IPS DF 6.9 (cell line): ENCODE results near the gene LACRT.
A peak's percentile ranks its signal among the peaks of the same experiment; 100 is the strongest.
"Not testable (repeated sequence)": the region's sequence is repeated elsewhere in the genome, so short reads cannot be mapped to it uniquely, and the experiment has no call there.

Experiments used
- DNase-seq: peaks from one replicate; pipeline ENCODE4 v3.0.0-alpha.2; 2013; ENCODE audit warnings: low read depth, low spot score
- H3K27ac ChIP-seq: one replicate; pipeline ENCODE4 v1.5.1; 2013; ENCODE audit warnings: low read length, control low read depth
- H3K27me3 ChIP-seq: 2 replicates; pipeline ENCODE4 v1.6.1; 2013; ENCODE audit warnings: mild to moderate bottlenecking, low read length; ENCODE audit not compliant: control insufficient read depth, insufficient read depth
- H3K36me3 ChIP-seq: 2 replicates; pipeline ENCODE4 v1.6.1; 2013; ENCODE audit warnings: low read length; ENCODE audit not compliant: control insufficient read depth, insufficient read depth
- H3K4me1 ChIP-seq: 2 replicates; pipeline ENCODE4 v1.6.1; 2013; ENCODE audit warnings: low read length; ENCODE audit not compliant: control insufficient read depth, insufficient read depth
- H3K4me3 ChIP-seq: 2 replicates; pipeline ENCODE4 v1.5.1; 2013; ENCODE audit warnings: mild to moderate bottlenecking, low read length
- H3K9me3 ChIP-seq: 2 replicates; pipeline ENCODE4 v1.6.1; 2013; ENCODE audit warnings: low read length, inconsistent platforms; ENCODE audit not compliant: control insufficient read depth, insufficient read depth
- WGBS: extraction: QIAGEN DNeasy Blood & Tissue Kit; methylation state at CpG from one replicate; pipeline ENCODE4 v1.1.7; 2013; ENCODE audit warnings: mixed read lengths, missing lambda C conversion rate; ENCODE audit not compliant: insufficient read length, insufficient coverage; 5-methylcytosine and 5-hydroxymethylcytosine counted together

LACRT gene

DNA sequence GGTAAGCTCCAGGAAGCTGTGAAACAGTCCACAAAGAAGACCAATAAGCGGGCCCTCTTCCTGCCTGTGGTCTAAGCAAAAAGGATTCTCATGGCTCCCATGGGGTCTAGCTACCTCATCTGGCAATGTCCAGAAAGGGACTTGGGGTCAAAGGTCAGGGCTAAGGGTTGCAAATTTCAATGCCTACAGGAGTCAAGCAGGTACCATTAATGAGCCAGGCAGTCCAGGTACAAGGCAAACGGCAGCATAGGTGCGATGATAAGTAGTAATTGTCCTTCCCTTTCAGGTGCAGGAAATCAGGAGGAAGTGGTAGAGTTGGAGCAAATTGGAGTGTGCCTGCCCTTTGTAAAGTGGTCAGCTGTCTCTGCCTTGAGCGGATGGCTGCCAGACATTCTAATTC, 6.4 kb upstream of the LACRT start:
- no peaks in the 10 kb centered on the region; the same call in 1 of the 2 replicates for H3K27me3 ChIP-seq
- no CpG with 5 or more reads among the region's 4 CpGs for WGBS
- no peaks in the 10 kb centered on the region for H3K4me1 ChIP-seq
- no peak for DNase-seq
- no peak overlapping the region for H3K4me3 ChIP-seq
- no peaks in the 10 kb centered on the region for H3K36me3 ChIP-seq
- no peak overlapping the region for H3K27ac ChIP-seq
- no peaks in the 10 kb centered on the region for H3K9me3 ChIP-seq

GRCh38 chr12:54639112-54639511, 4.4 kb upstream of the LACRT start:
- DNase-seq, H3K36me3 ChIP-seq, H3K4me3 ChIP-seq, H3K9me3 ChIP-seq, H3K27ac ChIP-seq, H3K4me1 ChIP-seq, H3K27me3 ChIP-seq: not testable (repeated sequence)
- no CpG with 5 or more reads among the region's 2 CpGs for WGBS

- peak; percentile 13 for DNase-seq
- no peaks in the 10 kb centered on the region for H3K36me3 ChIP-seq
- H3K27ac ChIP-seq = no peak overlapping the region
- H3K4me3 ChIP-seq = no peak overlapping the region
- H3K27me3 ChIP-seq = no peaks in the 10 kb centered on the region; the same call in 1 of the 2 replicates
- no peaks in the 10 kb centered on the region for H3K4me1 ChIP-seq
- no peaks in the 10 kb centered on the region for H3K9me3 ChIP-seq
- WGBS = no CpG with 5 or more reads among the region's 8 CpGs
Observed at GRCh38 chr12:54631988-54632728, 2.5 kb downstream of the LACRT start.

GRCh38 chr12:54631551-54631950, 3.1 kb downstream of the LACRT start:
- H3K9me3 ChIP-seq = no peaks in the 10 kb centered on the region
- H3K4me1 ChIP-seq = no peaks in the 10 kb centered on the region
- no peaks in the 10 kb centered on the region for H3K36me3 ChIP-seq
- no peaks in the 10 kb centered on the region for H3K27me3 ChIP-seq
- DNase-seq = no peak
- H3K27ac ChIP-seq = no peak overlapping the region
- no CpG with 5 or more reads among the region's 5 CpGs for WGBS
- no peak overlapping the region for H3K4me3 ChIP-seq

DNA sequence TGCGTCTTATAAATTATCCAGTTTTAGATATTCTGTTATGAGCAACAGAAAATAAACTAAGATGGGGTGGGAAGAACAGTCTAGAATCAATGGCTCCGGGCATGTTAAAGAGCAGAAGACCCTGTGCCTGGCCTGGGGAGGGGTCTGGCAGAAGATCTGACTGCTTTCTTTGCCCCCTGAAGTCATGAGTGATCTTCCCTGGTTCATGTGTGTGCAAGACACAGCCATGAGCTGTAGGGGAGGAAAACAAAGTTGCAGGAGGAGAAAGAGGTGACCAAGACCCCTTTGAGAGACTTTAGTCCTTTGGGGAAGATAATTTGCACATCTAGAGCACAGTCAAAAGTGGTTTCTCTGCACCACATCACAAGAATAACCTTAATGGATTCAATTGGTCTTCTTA, 4.8 kb downstream of the LACRT start:
- Histone ChIP-seq H3K27ac (no peak overlapping the region), H3K36me3 (no peaks in the 10 kb centered on the region), H3K4me1 (no peaks in the 10 kb centered on the region), H3K27me3 (no peaks in the 10 kb centered on the region), H3K4me3 (no peak overlapping the region), H3K9me3 (no peaks in the 10 kb centered on the region)
- WGBS = no CpG with 5 or more reads among the region's 2 CpGs
- DNase-seq = no peak

DNA sequence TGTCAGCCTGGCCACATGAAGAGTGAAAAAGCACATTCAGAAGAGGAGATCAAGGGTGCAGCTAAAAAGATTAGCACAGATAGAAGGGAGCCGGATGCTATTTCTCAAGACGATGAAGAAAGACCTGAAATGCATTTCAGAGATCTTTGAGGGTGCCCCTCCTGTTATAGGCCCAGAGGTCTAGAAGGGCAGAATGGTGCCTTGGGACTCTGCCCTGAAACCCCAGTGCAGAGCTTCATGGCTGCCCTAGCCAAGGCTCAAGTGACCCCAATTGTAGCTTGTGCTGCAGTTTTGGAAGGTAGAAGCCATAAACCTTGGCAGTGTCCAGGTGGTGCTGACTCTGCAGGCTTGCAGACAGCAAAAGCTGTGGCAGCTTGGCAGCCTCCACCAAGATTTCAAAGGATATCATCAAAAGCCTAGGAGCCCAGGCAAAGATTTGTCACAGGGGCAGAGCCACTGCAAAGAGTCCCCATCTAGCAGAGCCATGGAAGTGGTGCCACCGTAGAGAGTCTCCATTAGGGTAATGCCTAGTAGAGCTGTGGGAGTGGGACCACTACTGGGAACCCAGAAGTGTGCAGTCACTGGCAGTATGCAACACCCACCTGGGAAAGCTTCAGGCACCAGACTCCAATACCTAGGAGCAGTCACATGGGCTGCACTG, 6.4 kb downstream of the LACRT start:
- no peaks in the 10 kb centered on the region for H3K4me1 ChIP-seq
- H3K27me3 ChIP-seq = no peaks in the 10 kb centered on the region
- WGBS = no CpG with 5 or more reads among the region's 3 CpGs

DNA sequence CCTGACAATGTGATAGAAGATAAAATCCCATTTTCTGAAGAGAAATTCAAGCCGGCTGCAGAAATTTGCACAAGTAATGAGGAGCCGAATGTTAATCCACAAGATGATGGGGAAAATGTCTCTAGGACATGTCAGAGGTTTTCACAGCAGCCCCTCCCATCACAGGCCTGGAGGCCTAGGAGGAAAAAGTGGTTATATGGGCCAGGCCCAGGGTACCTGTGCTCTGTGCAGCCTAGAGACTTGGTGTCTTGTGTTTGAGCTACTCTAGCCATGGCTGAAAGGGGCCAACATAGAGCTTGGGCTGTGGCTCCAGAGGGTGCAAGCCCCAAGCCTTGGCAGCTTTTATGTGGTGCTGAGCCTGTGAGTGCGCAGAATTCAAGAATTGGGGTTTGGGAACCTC, 7.4 kb downstream of the LACRT start:
- no peaks in the 10 kb centered on the region for H3K36me3 ChIP-seq
- H3K27me3 ChIP-seq = no peaks in the 10 kb centered on the region
- no peak for DNase-seq
- no CpG with 5 or more reads among the region's 3 CpGs for WGBS
- no peak overlapping the region for H3K4me3 ChIP-seq
- no peak overlapping the region for H3K27ac ChIP-seq
- H3K9me3 ChIP-seq = no peaks in the 10 kb centered on the region
- no peaks in the 10 kb centered on the region for H3K4me1 ChIP-seq

More for the DNA sequence above, 6.4 kb downstream of the LACRT start:
- no peaks in the 10 kb centered on the region for H3K9me3 ChIP-seq
- H3K4me3 ChIP-seq = no peak overlapping the region
- no peaks in the 10 kb centered on the region for H3K36me3 ChIP-seq
- no peak overlapping the region for H3K27ac ChIP-seq
- no peak for DNase-seq

- H3K36me3 ChIP-seq = no peaks in the 10 kb centered on the region
- H3K4me3 ChIP-seq = no peak overlapping the region
- no peaks in the 10 kb centered on the region for H3K9me3 ChIP-seq
- H3K27me3 ChIP-seq = no peaks in the 10 kb centered on the region
- no peak for DNase-seq
- no peaks in the 10 kb centered on the region for H3K4me1 ChIP-seq
- no peak overlapping the region for H3K27ac ChIP-seq
Observed at GRCh38 chr12:54625598-54625997, 9.1 kb downstream of the LACRT start.

DNA sequence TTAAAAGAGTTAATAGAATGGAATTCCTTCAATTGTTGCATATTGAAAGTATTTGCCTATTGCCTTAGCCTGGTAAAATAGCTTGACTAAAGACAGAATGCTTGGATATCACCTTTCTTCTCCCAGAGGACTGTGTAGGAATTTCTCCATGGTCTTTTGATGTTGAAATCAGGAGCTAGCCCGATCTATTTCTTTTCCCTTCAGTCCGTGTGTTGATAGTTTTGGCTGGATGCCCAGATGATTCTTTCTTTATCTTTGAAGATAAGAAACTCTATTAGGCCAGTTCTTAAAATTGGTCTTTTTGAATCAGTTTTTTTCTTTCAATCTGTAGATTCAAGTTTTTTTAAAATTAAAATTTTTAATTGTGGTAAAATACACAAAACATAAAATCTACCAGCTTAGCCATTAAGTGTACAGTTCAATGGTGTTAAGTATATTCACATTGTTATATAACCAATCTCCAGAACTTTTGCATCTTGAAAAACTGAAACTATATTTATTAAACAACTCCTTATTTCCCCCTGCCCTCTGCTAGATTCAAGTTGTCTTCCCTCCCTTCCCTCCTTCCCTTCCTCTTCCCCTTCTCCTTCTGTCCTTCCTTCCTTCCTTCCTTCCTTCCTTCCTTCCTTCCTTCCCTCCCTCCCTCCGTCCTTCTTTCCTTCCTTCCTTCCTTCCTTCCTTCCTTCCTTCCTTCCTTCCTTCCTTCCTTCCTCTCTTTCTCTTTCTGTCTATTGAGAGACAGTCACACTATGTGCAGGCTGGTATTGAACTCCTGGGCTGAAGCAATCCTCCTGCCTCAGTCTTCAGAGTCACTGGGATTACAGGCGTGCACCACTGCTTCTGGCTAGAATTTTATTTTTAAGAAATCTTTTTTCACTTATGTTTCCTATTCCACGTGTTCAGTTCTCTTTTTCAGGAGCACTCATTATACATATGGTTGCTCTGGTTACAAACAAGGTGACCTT, 10.1 kb downstream of the LACRT start:
- Histone ChIP-seq H3K36me3 (no peaks in the 10 kb centered on the region), H3K4me1 (no peaks in the 10 kb centered on the region), H3K4me3 (no peak overlapping the region), H3K27me3 (no peaks in the 10 kb centered on the region), H3K9me3 (no peaks in the 10 kb centered on the region), H3K27ac (no peak overlapping the region)
- no CpG with 5 or more reads among the region's 5 CpGs for WGBS
- no peak for DNase-seq

DNA sequence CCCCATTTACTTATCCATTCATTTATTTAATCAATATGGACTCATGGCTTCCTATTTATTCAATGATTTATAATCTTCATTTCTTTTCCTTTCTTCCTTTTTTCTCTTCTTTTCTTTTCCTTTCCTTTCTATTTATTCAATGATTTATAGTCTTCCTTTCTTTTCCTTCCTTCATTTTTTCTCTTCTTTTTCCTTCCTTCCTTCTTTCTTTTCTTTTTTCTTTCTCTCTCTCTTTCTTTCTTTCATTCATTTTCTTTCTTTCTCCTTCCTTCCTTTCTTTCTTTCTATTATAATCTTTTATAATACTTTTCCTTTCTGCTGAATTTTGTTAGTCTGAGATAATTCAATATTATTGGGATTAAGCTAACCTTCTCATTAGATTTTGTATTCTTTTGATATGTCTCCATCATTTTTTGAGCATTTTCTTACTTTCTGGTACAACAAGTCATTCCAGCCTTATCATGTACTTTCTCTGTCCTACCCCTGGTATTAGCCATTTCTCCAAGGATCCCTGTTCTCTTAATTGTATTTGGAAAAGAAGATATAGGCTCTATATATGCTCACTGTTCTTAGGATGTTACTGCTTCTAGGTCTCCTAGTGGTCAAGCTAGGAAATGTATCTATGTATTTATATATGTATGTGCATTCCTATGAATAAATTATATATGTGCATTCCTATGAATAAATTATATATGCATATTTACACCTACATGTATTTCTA, 12.1 kb downstream of the LACRT start:
- Histone ChIP-seq H3K4me1 (no peaks in the 10 kb centered on the region), H3K27ac (no peak overlapping the region), H3K36me3 (no peaks in the 10 kb centered on the region), H3K4me3 (no peak overlapping the region), H3K9me3 (no peaks in the 10 kb centered on the region), H3K27me3 (no peaks in the 10 kb centered on the region)
- no peak for DNase-seq
